ENCODE measurements around the gene RTN3.

Gene RTN3

GRCh38 chr11:63791495-63792167 is 110.3 kb downstream of the RTN3 start:
- TF ChIP-seq ZFX (IDR thresholded peaks at IDR 0.05; ENCODE audit: borderline replicate concordance) (no peak), CTCF (IDR thresholded peaks at IDR 0.05) (no peak)
- H3K27ac ChIP-seq: no peak overlapping the region

DNA sequence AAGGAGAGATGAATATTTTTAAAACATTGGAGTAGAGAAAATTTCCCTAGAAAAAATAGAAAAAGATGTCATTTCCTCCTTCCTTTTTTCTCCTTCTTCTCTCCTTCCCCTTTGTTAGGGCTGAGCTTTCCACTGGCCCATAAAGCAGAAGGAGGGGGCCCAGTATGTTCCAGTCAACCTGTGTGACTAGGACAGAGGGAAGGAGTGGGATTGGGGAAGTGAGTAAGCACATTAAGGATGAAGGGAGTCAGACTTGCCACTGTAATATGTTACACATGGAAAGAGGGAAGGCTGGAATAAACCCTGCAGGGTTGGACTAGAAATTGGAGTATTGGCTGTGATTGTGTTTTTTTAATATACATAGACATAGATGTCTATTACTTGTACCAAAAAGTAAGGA is 111.9 kb downstream of the RTN3 start:
- no peak for TF ChIP-seq ZFX (IDR thresholded peaks at IDR 0.05; ENCODE audit: borderline replicate concordance)
- TF ChIP-seq CTCF (IDR thresholded peaks at IDR 0.05): no peak
- H3K27ac ChIP-seq: no peak overlapping the region

GRCh38 chr11:63795066-63795465 is 113.8 kb downstream of the RTN3 start:
- no peak overlapping the region for H3K27ac ChIP-seq
- TF ChIP-seq CTCF (IDR thresholded peaks at IDR 0.05) (no peak), ZFX (IDR thresholded peaks at IDR 0.05; ENCODE audit: borderline replicate concordance) (no peak)

DNA sequence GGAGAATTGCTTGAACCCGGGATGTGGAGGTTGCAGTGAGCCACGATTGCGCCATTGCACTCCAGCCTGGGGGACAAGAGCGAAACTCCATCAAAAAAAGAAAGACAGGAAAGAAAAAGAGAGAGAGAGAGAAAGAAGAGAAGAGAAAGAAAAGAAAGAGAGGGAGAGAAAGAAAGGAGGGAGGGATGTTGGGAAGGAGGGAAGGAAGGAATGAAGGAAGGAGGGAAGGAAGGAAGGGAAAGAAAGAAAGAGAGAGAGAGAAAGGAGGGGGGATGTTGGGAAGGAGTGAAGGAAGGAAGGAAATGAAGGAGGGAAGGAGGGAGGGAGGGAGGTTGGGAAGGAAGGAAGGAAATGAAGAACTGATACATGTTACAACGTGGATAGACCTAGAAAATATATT is 119.6 kb downstream of the RTN3 start:
- TF ChIP-seq ZFX (IDR thresholded peaks at IDR 0.05; ENCODE audit: borderline replicate concordance) (no peak), CTCF (IDR thresholded peaks at IDR 0.05) (no peak)
- no peak overlapping the region for H3K27ac ChIP-seq

GRCh38 chr11:63802637-63803414 is 121.5 kb downstream of the RTN3 start:
- H3K27ac ChIP-seq: no peak overlapping the region
- TF ChIP-seq ZFX (IDR thresholded peaks at IDR 0.05; ENCODE audit: borderline replicate concordance): no peak
- no peak for TF ChIP-seq CTCF (IDR thresholded peaks at IDR 0.05)

- H3K27ac ChIP-seq: no peak overlapping the region
Observed at GRCh38 chr11:63804259-63804658, 123.0 kb downstream of the RTN3 start.

More at GRCh38 chr11:63804259-63804658, 123.0 kb downstream of the RTN3 start:
- TF ChIP-seq CTCF (IDR thresholded peaks at IDR 0.05) (no peak), ZFX (IDR thresholded peaks at IDR 0.05; ENCODE audit: borderline replicate concordance) (no peak)

Data from 22Rv1 (cell line).